Tibial nerve (tissue), 4 donors: Measurements from ENCODE around the gene SLC13A2. TPM values are rescaled to one million over a fixed set of nuclear protein-coding genes. Genes with fewer than 3 reads are reported as not detected.
"Not testable (repeated sequence)": the region's sequence is repeated elsewhere in the genome, so short reads cannot be mapped to it uniquely, and the experiment has no call there.

Experiments
- DNase-seq, 2 donors: peaks; one replicate each; pipeline ENCODE4 v3.0.0-alpha.2; 2019; ENCODE audit warnings: low spot score in 2 of 2
- H3K27ac ChIP-seq, 4 donors: fragments of 200-600 bp; sonication (generic) in 3 of 4; one replicate each; pipeline ENCODE4 v1.5.1; 2017 to 2019; ENCODE audit warnings: mild to moderate bottlenecking in 1 of 4
- H3K27me3 ChIP-seq, 2 donors: fragments of 200-600 bp; sonication (generic) in 1 of 2; one replicate each; pipeline versions ENCODE4 v1.5.1 to v1.6.0; 2017 to 2019
- H3K36me3 ChIP-seq, 3 donors: fragments of 200-600 bp; sonication (generic); one replicate each; pipeline ENCODE4 v1.5.1; 2018 to 2019
- H3K4me1 ChIP-seq, 4 donors: fragments of 200-600 bp; sonication (generic) in 3 of 4; one replicate each; pipeline ENCODE4 v1.5.1; 2017 to 2019
- H3K4me3 ChIP-seq, 4 donors: fragments of 200-600 bp; sonication (generic) in 3 of 4; one replicate each; pipeline ENCODE4 v1.5.1; 2017 to 2019; ENCODE audit warnings: mild to moderate bottlenecking in 1 of 4, moderate library complexity in 1 of 4
- H3K9me3 ChIP-seq, 4 donors: fragments of 200-600 bp; sonication (generic) in 3 of 4; one replicate each; pipeline ENCODE4 v1.5.1; 2017 to 2019
- CTCF ChIP-seq, 5 experiments: fragments of 200-600 bp in 3 of 5; fragments of 450-650 bp in 2 of 5; sonication (generic) in 3 of 5; IDR thresholded peaks; one replicate each; pipeline ENCODE4 v1.5.1; 2016 to 2019; ENCODE audit warnings: antibody characterized with exemption in 5 of 5, mild to moderate bottlenecking in 3 of 5, moderate library complexity in 2 of 5
- EP300 ChIP-seq, 2 donors: sonication (generic); formaldehyde crosslinking; IDR thresholded peaks; one replicate each; pipeline ENCODE4 v1.6.1; 2017; ENCODE audit warnings: antibody characterized with exemption in 2 of 2, mild to moderate bottlenecking in 1 of 2
- POLR2A ChIP-seq, 2 donors: fragments of 450-650 bp; IDR thresholded peaks; one replicate each; pipeline ENCODE4 v1.6.1; 2017; ENCODE audit warnings: antibody characterized with exemption in 2 of 2, mild to moderate bottlenecking in 2 of 2, moderate library complexity in 2 of 2
- WGBS, 2 donors: methylation state at CpG; one replicate each; pipeline ENCODE4 v1.1.5; 2018; 5-methylcytosine and 5-hydroxymethylcytosine counted together
- total RNA-seq, 4 donors: library from RNA; depleted of rRNA; stranded (reverse); fragments of >200 nt; gene quantifications; one replicate each; pipeline ENCODE4 v1.1.0, GENCODE V29; 2016

SLC13A2 gene
- total RNA-seq, 4 donors from 2014 or later, result not detected

- no peaks in the 10 kb centered on the region for H3K36me3 ChIP-seq
- 62 to 71% methylated on average over 6 of the region's 6 CpGs for WGBS, 2 donors
- TF ChIP-seq EP300 (IDR thresholded peaks at IDR 0.05) (no peak), CTCF (IDR thresholded peaks at IDR 0.05) (no peak), POLR2A (IDR thresholded peaks at IDR 0.05) (no peak)
- H3K4me1 ChIP-seq, result no peaks in the 10 kb centered on the region
- no peak overlapping the region for H3K27ac ChIP-seq
- DNase-seq, result no peak
- no peaks in the 10 kb centered on the region for H3K9me3 ChIP-seq
- peaks cover 0 to 20% of the 10 kb centered on the region in 2 donors for H3K27me3 ChIP-seq
- H3K4me3 ChIP-seq, result no peak overlapping the region
Measured at GRCh38 chr17:28518132-28518531, 44.7 kb downstream of the SLC13A2 start.

GRCh38 chr17:28518578-28518977 lies 45.1 kb downstream of the SLC13A2 start:
- Histone ChIP-seq H3K4me1 (no peaks in the 10 kb centered on the region), H3K27ac (no peak overlapping the region), H3K4me3 (no peak overlapping the region), H3K36me3 (no peaks in the 10 kb centered on the region), H3K9me3 (no peaks in the 10 kb centered on the region), H3K27me3 (peaks cover 0 to 16% of the 10 kb centered on the region in 2 donors)
- 73 to 82% methylated on average over 7 of the region's 7 CpGs for WGBS, 2 donors
- DNase-seq, result no peak
- TF ChIP-seq POLR2A (IDR thresholded peaks at IDR 0.05), result no peak
- TF ChIP-seq EP300 (IDR thresholded peaks at IDR 0.05), result no peak
- no peak for TF ChIP-seq CTCF (IDR thresholded peaks at IDR 0.05)

GRCh38 chr17:28519236-28519635 lies 45.8 kb downstream of the SLC13A2 start:
- 50 to 60% methylated on average over 5 of the region's 5 CpGs for WGBS, 2 donors
- Histone ChIP-seq H3K36me3 (no peaks in the 10 kb centered on the region), H3K4me3 (no peak overlapping the region), H3K27ac (no peak overlapping the region), H3K27me3 (peaks cover 0 to 9% of the 10 kb centered on the region in 2 donors), H3K9me3 (no peaks in the 10 kb centered on the region), H3K4me1 (no peaks in the 10 kb centered on the region)
- DNase-seq, result no peak
- TF ChIP-seq EP300 (IDR thresholded peaks at IDR 0.05), result no peak
- TF ChIP-seq CTCF (IDR thresholded peaks at IDR 0.05), result no peak
- no peak for TF ChIP-seq POLR2A (IDR thresholded peaks at IDR 0.05)

GRCh38 chr17:28520687-28521086 lies 47.2 kb downstream of the SLC13A2 start:
- no peak overlapping the region for H3K27ac ChIP-seq
- TF ChIP-seq CTCF (IDR thresholded peaks at IDR 0.05) (no peak), EP300 (IDR thresholded peaks at IDR 0.05) (no peak), POLR2A (IDR thresholded peaks at IDR 0.05) (no peak)
- 52 to 76% methylated on average over 6 of the region's 6 CpGs for WGBS, 2 donors

GRCh38 chr17:28521311-28522085 lies 48.1 kb downstream of the SLC13A2 start:
- no peak overlapping the region for H3K4me3 ChIP-seq
- no peak for DNase-seq
- WGBS, 2 donors, result 33 to 35% methylated on average over 19 to 21 of the region's 21 CpGs
- no peaks in the 10 kb centered on the region for H3K9me3 ChIP-seq
- no peaks in the 10 kb centered on the region for H3K4me1 ChIP-seq
- no peaks in the 10 kb centered on the region for H3K27me3 ChIP-seq
- no peaks in the 10 kb centered on the region for H3K36me3 ChIP-seq
- H3K27ac ChIP-seq, result no peak overlapping the region
- TF ChIP-seq EP300 (IDR thresholded peaks at IDR 0.05) (no peak), POLR2A (IDR thresholded peaks at IDR 0.05) (no peak), CTCF (IDR thresholded peaks at IDR 0.05) (no peak)

More at GRCh38 chr17:28520687-28521086, 47.2 kb downstream of the SLC13A2 start:
- Histone ChIP-seq H3K36me3 (no peaks in the 10 kb centered on the region), H3K4me1 (no peaks in the 10 kb centered on the region), H3K27me3 (no peaks in the 10 kb centered on the region), H3K4me3 (no peak overlapping the region), H3K9me3 (no peaks in the 10 kb centered on the region)
- DNase-seq, result no peak

GRCh38 chr17:28522281-28522680 lies 48.8 kb downstream of the SLC13A2 start:
- H3K4me3 ChIP-seq, H3K4me1 ChIP-seq, H3K9me3 ChIP-seq, H3K27me3 ChIP-seq, H3K27ac ChIP-seq, H3K36me3 ChIP-seq, DNase-seq: not testable (repeated sequence)
- WGBS, 2 donors, result 91 to 93% methylated on average over 4 of the region's 4 CpGs
